ENCODE measurements around the gene CHST1. TPM values are rescaled to one million over a fixed set of nuclear protein-coding genes. Genes with fewer than 3 reads are reported as not detected.
A peak's percentile ranks its signal among the peaks of the same experiment; 100 is the strongest.

The CHST1 gene
- total and polyA plus RNA-seq, 8 donors = 3.1 to 10.2 (median 5.6) TPM

DNA sequence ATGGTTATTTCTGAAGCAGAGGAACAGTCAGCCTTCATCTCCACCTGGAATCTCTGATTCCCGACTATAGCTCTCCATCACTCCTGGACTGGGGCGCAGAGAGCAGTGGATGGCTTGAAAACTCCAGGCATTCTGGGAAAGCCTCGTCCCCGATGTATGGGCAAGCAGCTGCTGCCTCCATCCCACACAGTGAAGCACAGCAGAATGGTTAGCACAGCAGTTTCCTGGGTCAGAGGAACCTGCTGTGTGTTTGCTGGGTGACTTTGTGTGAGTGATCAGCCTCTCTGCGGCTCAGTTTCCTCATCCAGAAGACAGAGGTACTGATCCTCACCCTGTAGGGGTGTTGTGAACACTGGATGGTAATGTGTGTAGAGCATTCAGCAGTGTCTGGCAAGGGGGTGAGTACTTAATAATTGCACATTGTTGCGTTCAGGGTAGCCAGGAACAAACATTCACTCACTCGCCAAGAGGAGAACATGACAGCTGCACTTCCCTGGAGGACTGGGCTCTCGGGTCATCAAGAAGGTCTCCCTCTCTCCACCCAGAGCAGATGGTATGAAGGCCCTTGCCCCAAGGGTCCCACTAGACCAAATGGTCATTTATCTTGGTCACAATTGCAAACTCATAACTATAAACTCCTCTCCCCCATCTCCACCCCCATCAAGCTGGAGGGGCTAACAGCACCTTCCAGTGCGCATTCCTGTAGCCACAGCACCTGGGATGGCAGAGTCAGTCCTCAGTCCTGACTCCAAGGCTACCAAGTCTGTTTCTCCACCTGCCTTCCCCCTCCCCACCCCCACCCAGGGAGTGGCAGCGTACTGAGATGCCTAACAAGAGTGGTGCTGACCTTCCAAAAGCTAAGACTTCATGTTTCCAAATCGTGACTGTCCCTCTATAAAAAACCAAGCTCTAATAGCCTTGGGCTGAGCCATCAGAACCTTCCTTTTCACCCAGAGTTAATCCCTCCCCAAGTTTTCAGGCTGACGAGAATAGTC lies 1.5 kb upstream of the CHST1 start:
- DNase-seq (no peak), ATAC-seq (no peak)
- peaks cover 11 to 18% of the 10 kb centered on the region in 2 donors for H3K4me1 ChIP-seq
- H3K36me3 ChIP-seq = no peaks in the 10 kb centered on the region
- no peaks in the 10 kb centered on the region for H3K9me3 ChIP-seq
- TF ChIP-seq, protein P1, sequence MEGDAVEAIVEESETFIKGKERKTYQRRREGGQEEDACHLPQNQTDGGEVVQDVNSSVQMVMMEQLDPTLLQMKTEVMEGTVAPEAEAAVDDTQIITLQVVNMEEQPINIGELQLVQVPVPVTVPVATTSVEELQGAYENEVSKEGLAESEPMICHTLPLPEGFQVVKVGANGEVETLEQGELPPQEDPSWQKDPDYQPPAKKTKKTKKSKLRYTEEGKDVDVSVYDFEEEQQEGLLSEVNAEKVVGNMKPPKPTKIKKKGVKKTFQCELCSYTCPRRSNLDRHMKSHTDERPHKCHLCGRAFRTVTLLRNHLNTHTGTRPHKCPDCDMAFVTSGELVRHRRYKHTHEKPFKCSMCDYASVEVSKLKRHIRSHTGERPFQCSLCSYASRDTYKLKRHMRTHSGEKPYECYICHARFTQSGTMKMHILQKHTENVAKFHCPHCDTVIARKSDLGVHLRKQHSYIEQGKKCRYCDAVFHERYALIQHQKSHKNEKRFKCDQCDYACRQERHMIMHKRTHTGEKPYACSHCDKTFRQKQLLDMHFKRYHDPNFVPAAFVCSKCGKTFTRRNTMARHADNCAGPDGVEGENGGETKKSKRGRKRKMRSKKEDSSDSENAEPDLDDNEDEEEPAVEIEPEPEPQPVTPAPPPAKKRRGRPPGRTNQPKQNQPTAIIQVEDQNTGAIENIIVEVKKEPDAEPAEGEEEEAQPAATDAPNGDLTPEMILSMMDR (IDR thresholded peaks at IDR 0.05) = no peak
- intact Hi-C loops (cut with DNase I) = loop anchor here in 1 of 2 donors (10.0 kb wide), 1 partner anchor 108 kb away; no protein-coding TSS in a partner anchor
- no peak overlapping the region for H3K4me3 ChIP-seq
- no peak overlapping the region for H3K27ac ChIP-seq
- H3K27me3 ChIP-seq = peaks cover 11 to 65% of the 10 kb centered on the region in 2 donors

DNA sequence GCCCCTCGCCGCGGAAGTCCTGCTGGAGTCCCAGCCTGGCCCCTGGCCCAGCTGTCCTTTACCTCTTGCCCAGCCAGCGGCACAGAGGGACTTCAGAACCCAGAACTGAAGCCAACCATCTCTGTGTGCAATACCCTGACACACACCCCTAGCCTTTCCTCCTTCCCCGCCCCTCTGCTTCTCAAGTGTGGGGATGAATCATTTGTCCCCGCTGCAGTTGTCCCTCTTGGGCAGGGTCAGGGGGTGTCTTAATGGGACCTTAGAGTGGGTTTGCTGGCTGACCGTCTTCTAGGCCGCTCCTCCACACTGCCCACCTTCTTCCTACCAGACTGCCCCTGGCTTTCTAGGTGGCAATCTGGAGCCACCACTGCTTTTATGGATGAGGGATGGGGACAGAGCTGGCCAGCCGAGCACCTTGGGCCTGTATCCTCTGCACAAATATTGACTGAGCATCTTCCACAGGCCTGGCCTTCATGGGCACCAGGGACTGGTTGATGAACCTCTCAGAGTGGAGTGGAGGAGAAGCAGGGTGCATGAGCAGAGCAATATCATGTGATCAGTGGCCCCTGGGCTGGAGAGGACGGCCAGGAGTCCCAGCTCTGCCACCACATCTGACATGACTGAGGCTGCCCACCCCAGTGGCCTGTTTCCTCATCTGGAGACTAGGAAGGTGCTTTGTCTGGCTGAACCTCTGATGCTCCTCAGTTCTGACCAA lies 668 bp upstream of the CHST1 start:
- no peak for DNase-seq
- H3K36me3 ChIP-seq = no peaks in the 10 kb centered on the region
- peak overlapping the region in 1 of 2 donors; percentile 44 for H3K4me3 ChIP-seq
- H3K4me1 ChIP-seq = peaks cover 11 to 18% of the 10 kb centered on the region in 2 donors
- intact Hi-C loops (cut with DNase I) = loop anchor here in 1 of 2 donors (10.0 kb wide), 1 partner anchor 109 kb away; no protein-coding TSS in a partner anchor
- peak; percentile 8 for ATAC-seq
- TF ChIP-seq, protein P1 (IDR thresholded peaks at IDR 0.05) = no peak
- peaks cover 16 to 74% of the 10 kb centered on the region in 2 donors for H3K27me3 ChIP-seq
- no peak overlapping the region for H3K27ac ChIP-seq
- no peaks in the 10 kb centered on the region for H3K9me3 ChIP-seq

DNA sequence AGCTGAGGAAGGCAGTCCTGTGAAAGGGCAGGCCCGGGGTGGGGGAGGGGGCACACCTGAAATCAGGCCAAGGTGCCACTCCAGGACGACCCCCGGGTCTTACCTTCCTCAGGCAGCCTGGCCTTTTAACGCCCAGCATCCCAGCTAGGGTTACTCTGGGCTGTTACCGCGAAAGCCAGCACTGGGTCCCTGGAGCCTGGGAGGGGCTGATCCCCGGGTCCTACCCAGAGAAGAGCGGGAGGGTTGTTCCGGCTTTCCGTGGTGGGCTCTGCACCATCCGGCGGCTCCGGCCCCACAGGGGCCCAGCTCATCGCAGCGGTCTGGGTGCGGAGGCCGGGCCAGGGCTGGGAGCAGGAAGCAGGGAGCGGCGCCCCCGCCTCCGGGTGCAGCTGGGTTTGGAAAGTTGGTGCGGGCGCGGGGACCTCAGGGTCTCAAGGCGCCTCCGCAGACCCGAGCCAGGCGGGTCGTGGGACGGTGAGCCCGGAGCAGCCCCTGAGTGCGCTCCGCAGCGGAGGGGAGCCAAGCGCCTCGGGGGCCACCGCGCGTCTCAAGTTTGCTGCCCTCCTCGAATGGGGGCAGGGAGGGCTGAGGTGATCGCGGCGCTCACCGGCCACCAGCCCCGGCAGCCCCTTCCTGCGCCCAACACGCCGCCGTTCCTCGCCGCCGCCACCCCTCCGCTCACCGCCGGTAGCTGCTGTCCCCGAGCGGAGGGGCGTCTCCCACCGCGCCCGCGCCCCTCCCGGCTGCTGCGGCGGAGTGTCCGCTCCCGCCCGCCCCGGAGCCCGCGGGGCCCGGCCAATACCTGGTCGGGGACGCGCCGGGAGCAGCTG lies 831 bp downstream of the CHST1 start:
- H3K27ac ChIP-seq = peak overlapping the region in 1 of 2 donors; percentile 50
- intact Hi-C loops (cut with DNase I) = loop anchor here in 1 of 2 donors (10.0 kb wide), 1 partner anchor 110 kb away; no protein-coding TSS in a partner anchor
- peak overlapping the region; percentile 44 to 46 for H3K4me3 ChIP-seq
- peaks cover 11 to 21% of the 10 kb centered on the region in 2 donors for H3K4me1 ChIP-seq
- peak; percentile 5 for ATAC-seq
- TF ChIP-seq, protein P1 (IDR thresholded peaks at IDR 0.05) = no peak
- peaks cover 16 to 89% of the 10 kb centered on the region in 2 donors for H3K27me3 ChIP-seq
- H3K36me3 ChIP-seq = no peaks in the 10 kb centered on the region
- no peaks in the 10 kb centered on the region for H3K9me3 ChIP-seq
- DNase-seq = peak in 1 of 4 donors; percentile 80

DNA sequence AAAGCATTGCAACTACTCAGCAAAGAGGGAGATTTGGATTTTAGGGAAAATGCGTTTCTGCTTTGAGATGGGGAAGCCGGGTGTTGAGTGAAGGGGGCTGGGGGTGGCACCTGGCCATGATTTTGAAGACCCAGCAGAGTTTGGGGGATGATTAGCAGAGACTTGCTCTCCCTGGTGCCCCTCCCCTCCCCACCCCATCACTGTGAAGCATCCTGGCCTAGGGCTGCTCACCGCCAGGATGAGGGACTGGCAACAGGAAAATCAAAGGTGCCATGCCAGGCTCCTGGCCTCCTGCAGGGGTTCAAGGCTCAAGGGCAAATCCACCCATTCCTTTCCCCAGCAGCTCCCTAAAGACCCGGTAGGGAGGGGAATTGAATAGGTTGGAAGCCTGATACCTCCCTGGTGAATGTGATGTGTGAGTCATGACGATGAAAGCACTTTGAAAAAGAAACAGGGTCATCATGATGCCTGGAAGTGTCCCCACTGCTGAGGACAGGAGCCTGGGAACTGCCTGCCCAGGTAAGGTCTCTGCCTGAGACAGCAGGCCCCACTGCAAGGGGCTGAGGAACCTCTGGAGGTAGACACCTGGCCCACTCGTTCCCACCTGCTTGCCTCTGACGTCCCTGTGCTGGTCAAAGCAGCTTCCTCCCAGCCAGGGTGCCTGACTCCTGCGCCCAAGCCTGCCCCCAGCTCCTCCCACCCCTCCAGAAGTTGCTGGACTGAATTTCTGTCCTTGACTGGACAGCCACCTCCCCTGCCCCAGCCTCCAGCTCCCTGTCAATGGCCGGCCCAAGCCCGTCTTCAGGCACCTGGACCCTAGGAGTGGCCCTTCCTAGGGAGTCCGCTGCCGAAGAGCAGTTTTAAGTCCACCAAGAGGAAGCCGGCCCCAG lies 1.7 kb downstream of the CHST1 start:
- DNase-seq (no peak), ATAC-seq (no peak)
- peak overlapping the region; percentile 44 to 46 for H3K4me3 ChIP-seq
- peaks cover 16 to 97% of the 10 kb centered on the region in 2 donors for H3K27me3 ChIP-seq
- intact Hi-C loops (cut with DNase I) = loop anchor here in 1 of 2 donors (10.0 kb wide), 1 partner anchor 111 kb away; no protein-coding TSS in a partner anchor
- H3K27ac ChIP-seq = no peak overlapping the region
- H3K36me3 ChIP-seq = no peaks in the 10 kb centered on the region
- no peaks in the 10 kb centered on the region for H3K9me3 ChIP-seq
- TF ChIP-seq, protein P1 (IDR thresholded peaks at IDR 0.05) = no peak
- peaks cover 15 to 27% of the 10 kb centered on the region in 2 donors for H3K4me1 ChIP-seq

Measured in left lung (tissue), 10 donors.